Stimulated activated CD4-positive, alpha-beta T cell treated with anti-CD3 and anti-CD28 coated beads, Interleukin-15, amount 100 ng/mL, for 24 hours (primary cell): ENCODE results near the gene LMO4.
A peak's percentile ranks its signal among the peaks of the same experiment; 100 is the strongest.

Experiments
- DNase-seq: peaks from one replicate; pipeline ENCODE4 v3.0.0-alpha.2; 2020

Gene LMO4

DNA sequence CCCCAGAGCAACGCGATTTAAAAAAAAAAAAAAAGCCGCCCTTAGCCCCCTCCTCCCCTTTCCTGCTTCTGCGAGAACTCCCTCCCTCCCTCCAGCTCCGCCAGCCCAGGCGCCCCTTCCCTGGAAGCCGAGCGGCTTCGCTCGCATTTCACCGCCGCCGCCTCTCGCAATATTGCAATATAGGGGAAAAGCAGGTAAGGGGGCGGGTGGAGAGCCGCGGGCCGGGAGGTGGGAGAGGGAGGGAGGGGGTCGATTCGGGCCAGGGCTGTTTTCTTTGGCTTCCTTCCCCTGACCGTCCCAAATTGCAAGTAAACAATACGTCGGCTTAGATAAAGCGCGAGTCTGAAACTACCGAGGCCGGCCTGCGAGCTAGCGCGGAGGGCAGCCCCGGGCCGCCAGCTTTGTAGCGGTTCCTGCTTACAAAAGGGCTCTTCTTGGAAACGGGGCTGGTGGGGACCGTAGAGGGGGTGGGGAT lies 408 bp downstream of the LMO4 start:
- peak; percentile 50 for DNase-seq

DNA sequence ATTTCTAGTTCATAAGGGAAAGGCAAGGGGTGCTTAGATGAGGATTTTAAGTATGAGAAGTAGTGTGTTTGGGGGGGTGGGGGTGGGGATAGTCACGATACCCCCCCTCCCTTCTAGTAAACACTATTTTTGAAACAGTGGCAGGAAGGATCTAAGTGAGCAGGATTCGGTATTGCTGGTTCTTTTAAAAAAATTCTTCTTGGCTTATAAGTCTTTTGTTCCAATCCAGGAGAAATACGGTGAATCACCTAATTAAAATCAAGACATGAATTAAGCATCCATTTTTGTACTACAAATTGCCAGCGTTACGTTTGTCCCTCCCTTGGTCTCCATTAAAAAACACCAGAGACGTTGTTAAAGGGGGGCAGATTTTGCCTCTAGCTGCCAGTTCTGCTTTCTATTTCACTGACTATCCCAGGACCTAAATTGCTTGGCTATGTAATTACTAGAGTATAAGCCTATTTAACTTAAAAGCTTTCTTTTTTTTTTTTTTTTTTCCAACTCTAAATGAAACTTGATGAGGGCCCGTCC lies 911 bp downstream of the LMO4 start:
- DNase-seq = no peak

DNA sequence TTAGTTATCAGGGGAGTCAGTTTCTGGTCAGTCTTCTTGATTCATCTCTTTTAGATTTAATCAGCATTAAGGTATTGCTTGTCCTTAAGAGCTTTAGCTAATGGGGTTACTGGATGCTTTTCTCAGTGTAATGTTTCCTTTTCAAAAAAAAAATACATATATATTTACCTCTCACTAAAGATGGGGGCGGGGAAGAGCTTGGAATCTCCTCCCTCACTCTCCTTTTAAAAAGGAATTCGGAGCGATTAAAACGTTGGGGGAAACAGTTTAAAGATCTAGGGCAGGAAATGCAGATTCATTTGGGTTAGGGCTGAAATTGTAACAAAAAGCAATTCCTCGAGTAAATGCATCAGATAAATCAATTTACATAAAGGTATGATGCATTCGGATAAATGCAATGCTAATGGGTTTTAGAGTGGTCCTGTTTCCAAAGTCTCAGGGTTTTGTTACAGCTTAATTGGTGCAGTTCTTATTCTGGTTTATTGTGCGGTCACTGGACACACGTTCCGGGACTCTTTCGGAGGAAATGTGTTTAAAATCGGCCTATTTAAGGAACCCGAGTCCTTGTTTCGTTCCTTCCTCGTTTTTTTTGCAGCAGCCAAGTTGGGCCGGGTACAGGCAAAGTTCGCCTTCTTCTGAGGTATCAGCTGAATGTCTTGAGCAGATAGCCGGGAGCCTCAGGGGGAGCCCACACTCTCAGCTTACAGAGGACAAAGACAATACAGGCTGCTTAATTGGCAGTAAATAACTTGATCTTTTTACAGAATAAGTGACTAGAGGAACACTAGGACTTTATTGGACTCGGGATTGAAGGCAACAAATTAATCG lies 1.6 kb downstream of the LMO4 start:
- DNase-seq = peak; percentile 20

DNA sequence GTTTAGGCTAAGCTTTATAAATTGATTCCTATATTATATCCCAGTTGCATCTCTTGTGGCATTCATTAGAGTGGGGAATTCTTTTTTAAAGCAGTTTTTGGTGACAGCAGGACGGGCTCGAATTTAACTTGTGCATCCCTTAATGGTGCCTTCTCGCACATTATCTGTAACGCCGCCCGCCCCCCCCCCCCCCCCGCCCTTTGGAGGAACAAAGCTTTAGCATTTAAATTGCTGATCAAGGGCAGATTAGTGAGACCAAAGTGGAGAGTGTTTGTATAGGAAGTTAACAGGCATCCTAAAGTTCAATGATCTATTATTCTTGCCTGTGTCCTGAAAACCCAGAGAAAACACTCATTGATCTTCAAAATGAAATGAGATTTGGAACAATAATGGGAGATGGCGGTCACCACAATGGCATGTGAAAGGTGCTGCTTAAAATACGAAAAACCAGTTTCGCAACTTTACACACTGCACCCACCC lies 2.2 kb downstream of the LMO4 start:
- DNase-seq = no peak

DNA sequence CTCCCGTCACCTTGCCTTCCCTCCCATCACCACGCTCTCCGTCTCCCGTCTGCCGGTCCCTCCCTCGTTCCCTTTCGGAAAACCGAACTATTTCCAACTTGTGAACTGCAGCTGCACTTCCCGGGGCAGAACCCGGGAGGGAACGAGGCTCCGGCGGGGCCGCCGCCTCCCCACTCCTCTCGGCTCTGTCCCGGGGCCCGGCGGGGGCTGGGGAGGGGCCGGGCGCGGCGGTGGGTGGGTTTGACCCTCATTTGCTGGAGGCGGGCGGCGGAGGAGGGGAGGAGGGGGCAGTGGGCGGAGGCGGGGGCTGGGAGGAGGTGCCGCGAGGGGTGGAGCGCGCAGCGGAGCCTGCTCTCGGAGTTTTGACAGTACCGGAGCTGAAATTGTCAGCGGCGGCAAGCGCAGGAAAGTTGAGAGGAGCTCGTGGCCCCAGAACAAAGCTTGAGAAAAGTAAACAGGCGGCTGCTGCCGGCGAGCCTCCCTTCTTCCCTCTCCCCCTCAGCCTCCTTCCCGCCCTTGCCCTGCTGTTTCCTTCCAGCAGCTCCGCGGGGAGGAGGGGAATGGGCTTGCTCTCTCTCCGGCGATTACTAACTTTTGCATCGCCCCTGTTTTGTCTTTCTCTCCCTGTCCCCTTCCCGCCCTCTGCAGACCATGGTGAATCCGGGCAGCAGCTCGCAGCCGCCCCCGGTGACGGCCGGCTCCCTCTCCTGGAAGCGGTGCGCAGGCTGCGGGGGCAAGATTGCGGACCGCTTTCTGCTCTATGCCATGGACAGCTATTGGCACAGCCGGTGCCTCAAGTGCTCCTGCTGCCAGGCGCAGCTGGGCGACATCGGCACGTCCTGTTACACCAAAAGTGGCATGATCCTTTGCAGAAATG lies 2.9 kb downstream of the LMO4 start:
- DNase-seq = peak; percentile 66

DNA sequence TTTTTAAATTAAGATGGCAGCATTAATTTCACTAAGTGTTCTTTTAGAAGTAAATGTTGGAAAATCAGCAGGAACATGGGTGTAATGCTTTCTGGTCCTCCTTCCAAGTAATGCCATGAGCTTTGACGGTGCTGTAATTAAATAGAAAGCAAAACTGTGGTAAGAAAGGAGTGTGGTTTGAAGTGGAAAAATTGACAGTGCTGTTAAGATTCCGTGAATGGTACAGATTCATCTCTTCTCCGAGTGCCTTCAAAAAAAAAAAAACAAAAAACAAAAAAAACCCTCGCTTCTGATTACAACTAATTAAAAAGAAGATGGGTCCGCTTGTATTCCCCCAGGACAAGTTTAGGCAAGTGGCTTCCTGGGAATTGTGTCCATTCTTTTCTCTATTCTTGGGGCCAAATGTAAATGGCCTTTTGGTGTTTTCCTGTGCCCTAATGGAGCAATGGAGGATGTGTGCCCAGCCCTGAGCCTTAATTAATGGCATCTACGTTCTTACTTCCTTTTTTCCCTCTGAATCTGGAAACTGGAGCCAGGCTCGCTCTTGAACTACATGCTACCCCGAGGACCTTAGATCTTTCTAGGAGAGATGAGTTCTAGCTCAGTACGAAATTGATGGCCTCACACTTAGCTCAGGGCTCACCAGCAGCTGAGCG lies 5.1 kb downstream of the LMO4 start:
- DNase-seq = no peak

DNA sequence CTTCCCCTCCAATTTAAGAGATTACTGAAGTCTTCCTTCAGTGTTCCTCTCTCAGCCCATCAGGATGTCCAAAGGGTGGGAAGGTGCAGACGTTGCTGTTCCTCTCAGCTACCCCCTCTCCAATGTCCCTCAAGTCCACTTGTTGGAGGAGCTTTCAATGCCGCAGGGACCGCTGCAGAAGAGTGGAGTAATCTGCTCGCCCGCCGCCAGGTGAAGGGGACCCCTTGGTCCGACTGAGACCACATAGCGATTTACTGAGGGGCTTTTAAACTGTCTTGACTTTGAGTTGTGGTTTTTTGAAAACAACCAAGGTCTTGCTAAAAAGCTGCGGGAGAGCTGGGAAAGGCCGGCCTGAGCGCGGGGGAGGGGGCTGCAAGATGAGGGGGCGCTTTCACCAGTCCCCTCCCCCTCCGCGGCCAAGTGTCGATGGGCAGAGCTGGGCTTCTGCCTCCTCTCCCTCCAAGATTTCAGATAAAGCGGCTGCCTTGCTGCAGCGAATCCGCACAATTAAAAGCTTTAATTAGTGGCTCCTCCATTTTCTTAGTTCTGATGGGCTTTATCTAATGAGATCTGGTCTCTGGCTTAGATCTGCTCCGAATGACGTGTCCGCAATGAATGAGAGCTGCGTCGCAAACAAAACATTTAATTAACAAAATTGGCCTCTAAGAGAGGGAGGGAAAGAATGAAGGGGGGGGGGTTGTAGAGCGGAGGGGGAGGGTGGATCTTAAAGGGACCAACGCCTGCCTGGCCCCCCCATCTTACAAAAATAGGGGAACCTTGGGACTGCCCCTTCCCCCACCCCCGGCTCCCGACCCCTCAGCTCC lies 5.9 kb downstream of the LMO4 start:
- no peak for DNase-seq

DNA sequence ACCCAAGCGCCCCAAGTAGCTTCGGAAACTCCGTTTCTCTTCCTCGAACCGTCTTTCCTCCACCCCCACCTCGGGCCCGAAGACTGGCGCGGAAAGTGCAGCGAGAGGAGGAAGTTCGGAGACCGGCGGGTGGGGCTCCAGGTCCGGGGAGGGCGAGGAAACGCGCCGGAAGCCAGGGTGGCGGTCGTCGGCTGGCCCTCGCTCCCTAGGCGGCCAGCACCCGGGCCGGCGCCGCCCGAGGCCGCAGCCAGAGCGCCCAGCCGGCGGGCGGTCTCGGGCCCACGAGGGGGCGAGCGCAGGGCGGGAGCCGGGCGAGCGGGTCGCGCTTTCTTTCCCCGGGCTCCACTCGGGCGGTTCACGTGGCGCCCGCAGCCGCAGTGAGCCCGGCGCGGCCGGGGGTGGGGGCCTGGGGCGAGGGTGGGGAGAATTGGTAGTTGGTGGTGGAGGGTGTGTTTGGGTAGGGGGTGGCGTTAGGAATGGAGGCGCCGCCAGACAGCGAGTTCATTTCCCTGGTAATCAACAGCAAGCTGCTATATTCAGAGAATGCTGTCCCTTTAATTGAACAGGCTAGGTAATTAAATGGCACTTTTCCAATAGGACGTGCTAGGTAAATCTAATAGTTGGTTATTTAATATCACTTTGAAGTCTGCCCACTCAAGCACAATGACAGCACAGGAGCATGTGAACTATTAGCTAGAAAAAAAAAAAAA lies 6.7 kb downstream of the LMO4 start:
- DNase-seq = peak; percentile 75

DNA sequence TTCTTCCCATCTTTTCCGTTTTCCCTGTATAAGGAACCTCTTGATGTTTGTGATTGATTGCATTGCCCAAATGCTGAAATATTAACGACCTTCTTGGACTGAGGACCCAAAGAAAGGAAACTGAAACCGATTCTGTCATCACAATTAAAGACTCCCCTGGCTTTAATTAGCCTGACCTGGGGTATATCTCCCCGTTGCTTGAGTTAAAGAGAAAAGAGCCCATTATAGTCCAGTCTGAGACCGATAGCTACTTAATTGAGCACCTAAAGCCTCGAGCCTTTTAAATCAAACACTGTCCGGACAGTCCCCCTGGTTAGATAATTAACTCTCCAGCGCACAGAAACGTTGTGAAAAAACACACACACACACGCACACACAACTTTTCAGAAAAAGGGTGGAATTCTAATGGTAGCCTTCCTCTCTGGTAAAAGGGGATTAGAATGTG lies 8.0 kb downstream of the LMO4 start:
- DNase-seq = no peak

DNA sequence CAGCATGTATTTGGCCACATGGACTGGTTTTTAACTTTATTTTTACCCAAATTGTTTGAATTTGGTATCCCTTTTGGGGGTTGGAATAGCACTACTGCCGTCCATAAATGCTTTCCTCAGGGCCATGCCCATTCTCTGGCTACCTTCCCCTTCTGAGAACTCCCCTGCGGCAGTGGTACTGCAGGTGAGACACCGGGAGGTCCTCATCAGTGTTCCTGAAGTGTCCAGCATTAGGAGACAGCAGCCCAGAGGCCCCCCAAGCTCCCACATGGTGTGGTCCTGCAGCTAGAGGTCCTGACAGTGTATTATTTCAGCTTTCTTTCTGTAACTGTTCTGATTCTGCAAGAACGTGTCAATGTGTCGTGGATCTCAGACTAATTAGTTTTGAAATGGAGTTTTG lies 8.9 kb downstream of the LMO4 start:
- DNase-seq = no peak

DNA sequence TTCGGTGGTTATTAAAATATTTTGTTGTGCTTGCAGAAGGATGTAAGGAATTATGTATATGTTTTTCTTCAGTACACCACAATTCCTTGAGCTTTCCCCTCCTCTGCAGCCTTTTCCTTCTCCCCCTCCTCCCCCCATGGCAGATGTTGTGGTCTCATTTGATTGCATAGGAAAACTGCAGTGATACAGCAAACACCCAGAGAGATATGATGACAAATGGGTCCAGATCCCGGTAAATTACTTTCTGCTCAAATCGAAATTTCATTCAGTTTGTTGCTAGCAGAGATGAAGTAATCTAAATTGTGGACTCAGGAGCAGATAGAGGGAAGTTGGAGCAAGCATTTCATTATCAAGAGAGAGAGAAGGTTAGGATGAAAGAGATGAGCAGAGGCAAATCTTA lies 9.9 kb downstream of the LMO4 start:
- DNase-seq = no peak

DNA sequence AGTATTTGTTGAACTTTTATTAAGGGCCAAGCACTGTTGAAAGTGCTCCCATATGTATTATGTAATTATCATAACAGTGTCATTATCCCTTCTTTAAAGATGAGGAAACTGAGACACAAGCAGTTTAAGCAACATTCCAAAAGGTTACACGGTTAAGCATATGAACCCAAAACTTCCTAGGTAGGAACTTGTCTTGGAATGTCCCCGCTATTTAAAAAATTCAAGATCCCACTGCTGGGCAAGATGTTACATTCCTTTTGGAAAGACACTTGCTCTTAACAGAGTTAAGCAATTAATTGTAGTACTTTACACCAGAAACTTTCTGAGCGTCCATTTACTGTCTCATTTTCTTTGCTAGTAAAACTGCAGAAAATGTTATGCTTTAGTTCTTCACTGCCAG lies 15.6 kb downstream of the LMO4 start:
- DNase-seq = no peak

DNA sequence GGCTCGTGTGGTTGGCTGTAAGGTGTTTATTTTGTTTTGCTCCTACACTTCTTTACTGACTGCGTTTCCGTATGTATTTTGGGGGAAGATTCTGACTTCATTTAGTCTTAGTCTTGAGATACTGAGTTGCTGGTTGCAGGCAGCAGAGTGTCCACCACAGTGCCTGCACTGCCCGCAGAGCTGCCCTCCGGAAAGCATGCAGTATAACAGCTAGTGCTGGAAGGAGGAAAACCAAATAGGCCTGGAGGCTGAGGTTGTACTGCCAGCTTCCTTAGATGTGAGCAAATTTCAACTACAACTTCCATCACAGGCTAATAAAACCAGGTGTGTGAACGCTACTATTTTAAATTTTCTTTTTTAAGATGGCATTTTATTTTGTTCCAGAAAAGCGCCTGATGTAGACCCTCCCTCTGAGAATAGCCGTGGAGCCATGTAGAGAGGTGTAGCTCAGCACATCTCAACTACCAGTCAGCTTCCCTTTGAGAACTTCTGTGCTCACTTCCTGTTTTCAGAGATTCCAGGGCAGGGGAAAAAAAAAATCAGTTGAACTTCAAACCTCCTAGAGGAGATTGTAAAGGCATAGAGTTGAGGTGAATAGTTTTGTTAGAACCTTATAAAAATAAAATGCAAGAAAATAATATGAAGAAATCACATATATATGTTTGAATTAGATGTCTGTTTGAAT lies 17.6 kb downstream of the LMO4 start:
- no peak for DNase-seq

DNA sequence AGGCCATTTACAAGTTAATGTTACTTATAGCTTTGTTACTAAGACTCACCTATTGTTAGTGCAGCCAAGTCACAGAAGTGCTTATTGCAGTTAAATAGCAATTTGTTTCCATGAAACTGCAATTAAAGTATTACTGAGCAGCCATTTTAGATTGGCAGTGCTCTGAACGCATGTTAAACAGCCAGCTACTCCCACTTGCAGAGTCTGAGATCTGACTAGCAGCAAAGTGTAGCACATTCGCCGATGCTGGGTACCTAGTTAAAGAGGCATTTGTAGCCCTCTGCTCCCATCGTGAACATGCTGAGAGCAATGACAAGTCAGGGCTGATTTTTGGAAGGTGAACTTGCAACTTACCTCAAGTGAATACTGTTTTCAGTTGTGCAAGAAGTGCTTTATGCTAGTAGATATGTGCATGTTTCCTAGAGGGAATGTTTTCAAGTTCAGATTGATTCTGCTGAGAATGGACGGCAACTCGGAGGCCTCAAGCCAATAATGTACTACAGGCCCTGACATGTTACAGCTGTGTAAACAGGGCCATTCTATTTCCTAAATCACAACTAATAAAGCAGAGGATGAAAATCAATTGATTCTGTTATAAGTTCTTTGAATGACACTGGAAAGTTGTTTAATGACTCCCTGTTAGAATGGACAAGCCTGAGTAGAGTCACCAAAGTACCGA lies 19.8 kb downstream of the LMO4 start:
- no peak for DNase-seq

DNA sequence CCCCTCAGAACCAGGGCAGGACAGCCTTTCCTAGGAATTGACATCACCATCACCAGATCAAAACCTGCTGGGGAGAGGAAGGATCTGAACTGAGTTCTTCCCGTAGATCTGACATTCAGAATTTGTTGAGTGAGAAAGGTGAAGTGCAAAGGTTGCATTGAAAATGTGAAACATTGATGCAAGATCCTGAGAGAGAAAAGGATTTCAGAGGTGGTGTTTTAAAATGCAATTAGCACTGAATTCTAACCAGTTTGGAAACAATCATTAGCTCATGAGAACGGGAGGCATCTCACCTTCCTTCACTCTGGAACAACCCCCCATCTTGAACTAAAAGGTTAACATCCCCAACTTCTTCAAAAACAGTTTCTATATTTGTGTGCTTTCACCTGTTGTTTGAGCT lies 20.4 kb downstream of the LMO4 start:
- no peak for DNase-seq

DNA sequence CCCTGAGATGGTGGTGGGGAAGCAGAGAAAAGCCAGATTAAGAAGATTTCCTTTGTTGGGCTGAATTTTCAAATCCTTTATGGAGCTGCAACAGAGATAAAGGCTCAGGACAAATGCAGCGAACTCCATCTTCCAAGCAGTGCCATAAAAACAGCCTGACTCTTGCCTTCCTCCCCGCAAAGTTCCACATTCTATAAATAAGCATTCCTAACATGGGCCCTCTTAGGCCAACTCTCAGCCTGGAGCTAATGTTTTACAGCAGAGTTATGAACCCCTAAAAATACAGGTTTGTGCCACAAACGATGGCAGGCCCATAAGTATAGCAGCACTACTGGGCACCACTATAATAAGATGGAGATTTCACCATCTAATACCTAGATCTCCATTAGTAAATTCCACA lies 27.2 kb downstream of the LMO4 start:
- no peak for DNase-seq

DNA sequence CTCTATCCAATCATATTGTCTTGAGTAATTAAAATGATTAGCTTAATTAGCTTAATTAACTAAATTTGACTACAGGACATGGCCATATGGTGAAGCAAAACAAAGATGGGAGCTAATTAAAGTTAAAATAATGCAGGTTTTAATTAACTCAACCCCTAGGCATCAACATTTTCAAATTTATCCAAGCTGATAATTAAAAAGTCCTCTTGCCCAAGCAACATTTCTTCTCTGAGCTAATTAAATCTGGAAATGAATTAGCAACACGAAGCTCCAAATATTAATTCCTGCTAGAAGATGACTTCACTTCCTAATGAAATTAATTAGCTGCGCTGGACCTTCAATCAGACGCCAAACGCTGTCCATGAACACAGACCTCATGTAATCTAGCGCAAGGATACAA lies 27.9 kb downstream of the LMO4 start:
- DNase-seq = no peak

DNA sequence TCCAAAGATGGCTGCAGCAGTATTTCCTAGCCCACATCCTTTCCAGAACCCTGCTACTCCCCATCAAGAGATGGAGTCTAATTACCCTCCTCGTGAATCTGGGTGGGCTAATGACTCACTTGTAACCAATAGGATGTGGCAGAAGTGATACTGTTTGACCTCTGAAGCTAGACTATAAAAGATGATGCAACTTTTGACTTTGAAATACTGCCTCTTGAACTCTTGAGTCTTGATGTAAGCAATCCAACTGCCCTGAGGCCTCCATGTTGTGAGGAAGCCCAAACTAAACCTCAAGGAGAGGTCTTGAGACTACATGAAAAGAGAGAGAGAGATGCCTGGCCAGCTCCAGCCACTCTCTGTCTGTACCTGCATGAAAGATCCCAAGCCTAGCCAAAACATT lies 29.5 kb downstream of the LMO4 start:
- no peak for DNase-seq

DNA sequence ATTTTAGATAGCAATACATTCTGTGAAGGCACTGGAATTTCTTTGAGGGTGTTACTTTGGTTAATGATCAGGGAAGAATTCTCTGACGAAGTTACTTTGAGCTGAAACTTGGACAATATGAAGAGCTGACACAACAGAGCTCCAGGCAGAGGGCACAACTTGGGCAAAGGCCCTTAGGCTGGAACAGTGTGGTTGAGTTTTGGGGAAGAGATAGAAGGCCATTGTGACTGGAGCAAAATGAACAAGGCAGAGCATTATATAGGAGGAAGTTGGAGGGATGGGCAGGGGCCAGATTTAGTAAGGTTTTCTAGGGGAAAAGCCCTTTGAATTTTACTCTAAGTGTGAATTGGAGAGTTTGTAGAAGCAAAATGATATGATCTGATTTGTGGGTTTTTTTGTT lies 30.9 kb downstream of the LMO4 start:
- DNase-seq = no peak
